ENCODE data around the gene TMEM43. TPM values are rescaled to one million over a fixed set of nuclear protein-coding genes. Genes with fewer than 3 reads are reported as not detected.

The TMEM43 gene
- total RNA-seq, 1 donor from 2014 or later: 42.7 TPM

- H3K36me3 Mint-ChIP-seq (ENCODE audit: low read depth): peaks cover 14% of the 10 kb centered on the region
- H3K4me1 Mint-ChIP-seq: peaks cover 18% of the 10 kb centered on the region
- no peak for TF ChIP-seq CTCF (conservative IDR thresholded peaks at IDR 0.05)
- H3K9me3 Mint-ChIP-seq: no peaks in the 10 kb centered on the region
- H3K4me3 Mint-ChIP-seq: no peak overlapping the region
- no peak for DNase-seq (ENCODE audit: low read depth, low spot score)
- H3K27me3 Mint-ChIP-seq (ENCODE audit: low read depth): no peaks in the 10 kb centered on the region
- no peak overlapping the region for H3K27ac Mint-ChIP-seq (ENCODE audit: unreplicated experiment)
Measured at GRCh38 chr3:14183015-14183577, 58.2 kb downstream of the TMEM43 start.

GRCh38 chr3:14186854-14187458, 62.1 kb downstream of the TMEM43 start:
- Mint-ChIP-seq H3K9me3 (peaks cover 8% of the 10 kb centered on the region), H3K27ac (ENCODE audit: unreplicated experiment) (no peak overlapping the region), H3K36me3 (ENCODE audit: low read depth) (peaks cover 45% of the 10 kb centered on the region), H3K27me3 (ENCODE audit: low read depth) (no peaks in the 10 kb centered on the region), H3K4me3 (no peak overlapping the region), H3K4me1 (no peaks in the 10 kb centered on the region)
- no peak for DNase-seq (ENCODE audit: low read depth, low spot score)
- no peak for TF ChIP-seq CTCF (conservative IDR thresholded peaks at IDR 0.05)

GRCh38 chr3:14188041-14188754, 63.3 kb downstream of the TMEM43 start:
- peaks cover 8% of the 10 kb centered on the region for H3K9me3 Mint-ChIP-seq
- TF ChIP-seq CTCF (conservative IDR thresholded peaks at IDR 0.05): no peak
- H3K4me1 Mint-ChIP-seq: no peaks in the 10 kb centered on the region
- no peak for DNase-seq (ENCODE audit: low read depth, low spot score)
- no peak overlapping the region for H3K4me3 Mint-ChIP-seq
- no peak overlapping the region for H3K27ac Mint-ChIP-seq (ENCODE audit: unreplicated experiment)
- H3K27me3 Mint-ChIP-seq (ENCODE audit: low read depth): no peaks in the 10 kb centered on the region
- H3K36me3 Mint-ChIP-seq (ENCODE audit: low read depth): peaks cover 51% of the 10 kb centered on the region

Other genes starting within 250 kb of the TMEM43 start
- gene WNT7A, start 245.0 kb upstream of the TMEM43 start, total RNA-seq: 8.4 and 9.8 TPM in 2 replicates
- 16.9 and 17.0 TPM in 2 replicates for gene CHCHD4, start 182 bp upstream of the TMEM43 start, total RNA-seq
- gene XPC, start 53.5 kb downstream of the TMEM43 start, total RNA-seq: 37.3 and 41.6 TPM in 2 replicates
- gene LSM3, start 53.8 kb downstream of the TMEM43 start, total RNA-seq: 18.3 and 19.1 TPM in 2 replicates

Measured in neural crest cell (in vitro differentiated cells).